GM20000 (cell line): ENCODE data around the gene SEMA5A.

Experiments
- DNase-seq: peaks from one replicate; pipeline ENCODE4 v3.0.0; 2012; ENCODE audit warnings: low spot score
- TF ChIP-seq, protein P1 (sequence below): IDR thresholded peaks from 2 replicates; pipeline ENCODE4 v1.5.1; 2012; ENCODE audit warnings: mild to moderate bottlenecking, control low read depth; ENCODE audit errors: extremely low read depth, missing control alignments

SEMA5A gene

DNA sequence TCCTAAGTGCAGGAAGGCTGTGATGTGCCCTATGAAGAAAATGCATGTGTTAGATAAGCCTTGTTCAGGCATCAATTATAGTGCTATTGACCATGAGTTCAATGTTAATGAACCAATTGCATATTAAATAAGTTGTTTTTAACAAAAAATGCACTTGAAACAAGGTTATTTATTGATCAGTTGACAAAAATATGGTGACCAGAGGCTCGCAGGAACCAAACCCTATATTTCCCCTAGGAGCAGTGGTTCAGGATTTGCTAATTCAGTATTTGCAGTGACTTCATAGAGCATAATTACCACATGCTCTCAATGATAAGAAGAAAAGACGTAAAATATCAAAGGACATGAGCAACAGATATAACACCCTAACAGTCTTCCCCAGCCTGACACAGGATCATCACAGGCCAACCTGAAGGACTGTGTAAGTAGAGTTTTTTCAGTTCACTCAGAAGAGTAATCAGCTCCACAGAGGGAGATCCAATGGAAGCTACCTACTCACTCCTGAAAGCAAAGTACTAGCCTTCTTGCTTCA lies 92.3 kb downstream of the SEMA5A start:
- DNase-seq: no peak
- TF ChIP-seq, protein P1, sequence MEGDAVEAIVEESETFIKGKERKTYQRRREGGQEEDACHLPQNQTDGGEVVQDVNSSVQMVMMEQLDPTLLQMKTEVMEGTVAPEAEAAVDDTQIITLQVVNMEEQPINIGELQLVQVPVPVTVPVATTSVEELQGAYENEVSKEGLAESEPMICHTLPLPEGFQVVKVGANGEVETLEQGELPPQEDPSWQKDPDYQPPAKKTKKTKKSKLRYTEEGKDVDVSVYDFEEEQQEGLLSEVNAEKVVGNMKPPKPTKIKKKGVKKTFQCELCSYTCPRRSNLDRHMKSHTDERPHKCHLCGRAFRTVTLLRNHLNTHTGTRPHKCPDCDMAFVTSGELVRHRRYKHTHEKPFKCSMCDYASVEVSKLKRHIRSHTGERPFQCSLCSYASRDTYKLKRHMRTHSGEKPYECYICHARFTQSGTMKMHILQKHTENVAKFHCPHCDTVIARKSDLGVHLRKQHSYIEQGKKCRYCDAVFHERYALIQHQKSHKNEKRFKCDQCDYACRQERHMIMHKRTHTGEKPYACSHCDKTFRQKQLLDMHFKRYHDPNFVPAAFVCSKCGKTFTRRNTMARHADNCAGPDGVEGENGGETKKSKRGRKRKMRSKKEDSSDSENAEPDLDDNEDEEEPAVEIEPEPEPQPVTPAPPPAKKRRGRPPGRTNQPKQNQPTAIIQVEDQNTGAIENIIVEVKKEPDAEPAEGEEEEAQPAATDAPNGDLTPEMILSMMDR: no peak

DNA sequence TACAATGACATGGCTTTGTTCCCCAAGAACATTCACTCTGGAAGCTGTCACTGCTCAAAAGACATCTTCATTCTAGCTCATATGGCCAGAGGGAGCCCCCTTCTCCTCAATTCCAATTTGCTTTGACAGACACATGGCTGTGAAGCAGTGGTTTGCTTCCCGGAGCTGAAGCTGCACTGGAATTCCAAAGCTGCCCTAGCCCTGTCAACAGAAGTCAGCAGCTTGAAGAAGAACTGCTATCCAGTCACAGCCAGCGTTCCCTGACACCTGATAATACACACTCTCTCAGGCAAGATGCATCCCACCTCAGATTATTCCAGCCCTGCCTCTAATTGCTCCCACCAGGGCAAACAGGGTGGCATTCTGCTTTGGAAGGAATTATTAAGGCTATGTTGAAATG lies 93.7 kb downstream of the SEMA5A start:
- TF ChIP-seq, protein P1: no peak
- no peak for DNase-seq

DNA sequence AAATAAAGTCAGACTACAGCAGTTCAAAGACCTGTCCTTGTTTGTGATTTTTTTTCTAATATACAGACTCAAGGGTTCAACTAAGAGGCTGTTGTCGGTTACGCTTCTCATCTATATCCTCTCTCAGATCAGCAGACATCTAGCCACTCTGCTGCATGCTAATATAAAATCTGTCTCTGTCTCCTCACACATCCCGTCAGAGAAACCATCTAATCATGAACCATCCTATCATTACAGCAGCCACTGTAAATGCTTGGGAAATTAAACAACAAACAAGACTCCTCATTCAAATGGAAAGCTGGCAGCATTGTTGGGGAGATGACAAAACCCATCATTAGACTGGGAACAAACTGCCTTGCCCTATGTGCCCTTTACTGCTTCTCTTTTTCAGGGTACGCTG lies 94.8 kb downstream of the SEMA5A start:
- DNase-seq: no peak
- TF ChIP-seq, protein P1: no peak

DNA sequence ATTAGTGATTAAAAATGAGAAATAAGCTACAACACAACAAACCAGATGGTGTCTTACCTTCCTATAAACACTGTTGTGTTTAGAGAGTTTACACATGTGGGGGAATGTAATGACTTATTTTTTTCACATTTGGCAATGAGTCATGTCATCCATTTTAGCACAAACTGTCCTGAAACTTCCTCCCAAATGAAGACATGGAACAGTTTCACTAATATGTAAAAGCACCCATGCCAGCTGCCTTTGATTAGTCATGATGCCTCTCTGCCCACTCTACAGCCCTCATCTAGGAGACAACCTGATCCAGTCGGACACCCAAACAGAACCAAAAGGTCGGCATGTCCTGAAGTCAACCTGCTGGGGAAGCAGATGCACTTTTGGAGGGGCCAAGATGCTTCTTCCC lies 98.2 kb downstream of the SEMA5A start:
- DNase-seq: no peak
- TF ChIP-seq, protein P1: no peak

DNA sequence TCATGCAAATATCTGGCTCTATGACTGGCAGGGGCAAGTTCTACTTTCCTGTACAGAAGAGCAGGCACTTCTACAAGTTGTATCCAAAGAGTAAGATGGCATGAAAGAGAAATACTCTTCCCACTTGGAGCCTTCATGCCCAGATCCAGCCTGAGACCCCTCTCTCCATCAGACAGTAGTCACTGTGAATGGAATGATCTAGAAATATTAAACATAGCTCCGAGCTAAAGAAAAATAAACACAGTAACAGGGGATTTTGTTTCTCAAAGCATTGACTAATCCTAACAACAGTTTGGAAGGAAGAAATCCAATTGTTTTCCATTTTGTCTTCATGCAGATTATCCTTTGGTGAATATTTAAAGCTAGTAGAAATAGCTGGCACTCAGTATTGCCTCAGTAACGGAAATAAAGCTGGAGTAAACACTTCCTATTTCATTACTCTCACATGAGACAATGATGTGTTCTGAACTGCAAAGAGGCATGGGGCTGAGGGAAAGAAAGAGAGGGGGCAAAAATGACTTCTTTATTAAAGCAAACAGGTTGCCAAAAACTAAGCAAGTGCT lies 100.0 kb downstream of the SEMA5A start:
- no peak for DNase-seq

DNA sequence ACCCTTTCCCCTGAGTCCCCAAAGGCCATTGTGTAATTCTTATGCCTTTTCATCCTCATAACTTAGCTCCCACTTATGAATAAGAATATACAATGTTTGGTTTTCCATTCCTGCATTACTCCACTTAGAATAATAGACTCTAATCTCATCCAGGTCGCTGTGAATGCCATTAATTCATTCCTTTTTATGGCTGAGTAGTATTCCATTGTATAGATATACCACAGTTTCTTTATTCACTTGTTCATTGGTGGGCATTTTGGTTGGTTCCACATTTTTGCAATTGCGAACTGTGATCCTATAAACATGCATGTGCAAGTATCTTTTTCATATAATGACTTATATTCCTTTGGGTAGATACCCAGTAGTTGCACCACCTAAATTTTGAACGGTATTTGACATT lies 101.5 kb downstream of the SEMA5A start:
- TF ChIP-seq, protein P1: no peak

More for the DNA sequence above, 100.0 kb downstream of the SEMA5A start:
- TF ChIP-seq, protein P1: no peak

DNA sequence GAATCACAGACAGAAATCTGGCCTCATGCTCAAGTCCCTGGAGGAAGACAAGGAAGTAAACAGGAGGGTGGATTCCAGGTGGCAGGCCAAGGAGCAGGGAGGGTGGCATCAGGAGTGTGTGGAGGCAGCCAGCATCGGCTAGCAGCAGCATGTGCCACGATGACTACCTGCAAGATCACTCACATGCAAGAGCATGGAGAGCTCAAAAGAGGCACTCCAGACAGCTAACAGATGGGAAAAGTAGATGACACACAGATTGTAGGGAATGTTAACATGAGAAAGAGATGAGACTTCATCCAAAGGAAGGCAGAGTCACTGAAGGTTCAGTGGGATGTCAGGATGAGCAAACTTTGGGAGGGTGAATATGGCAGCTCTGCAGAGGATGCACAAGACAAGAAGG lies 104.3 kb downstream of the SEMA5A start:
- no peak for DNase-seq
- TF ChIP-seq, protein P1: no peak

More for the DNA sequence above, 101.5 kb downstream of the SEMA5A start:
- DNase-seq: no peak
